ENCODE data around the gene CCL26.
"Not testable (repeated sequence)": the region's sequence is repeated elsewhere in the genome, so short reads cannot be mapped to it uniquely, and the experiment has no call there.

CCL26 gene

GRCh38 chr7:75789361-75789924, 17.4 kb upstream of the CCL26 start:
- DNase-seq: no peak

DNA sequence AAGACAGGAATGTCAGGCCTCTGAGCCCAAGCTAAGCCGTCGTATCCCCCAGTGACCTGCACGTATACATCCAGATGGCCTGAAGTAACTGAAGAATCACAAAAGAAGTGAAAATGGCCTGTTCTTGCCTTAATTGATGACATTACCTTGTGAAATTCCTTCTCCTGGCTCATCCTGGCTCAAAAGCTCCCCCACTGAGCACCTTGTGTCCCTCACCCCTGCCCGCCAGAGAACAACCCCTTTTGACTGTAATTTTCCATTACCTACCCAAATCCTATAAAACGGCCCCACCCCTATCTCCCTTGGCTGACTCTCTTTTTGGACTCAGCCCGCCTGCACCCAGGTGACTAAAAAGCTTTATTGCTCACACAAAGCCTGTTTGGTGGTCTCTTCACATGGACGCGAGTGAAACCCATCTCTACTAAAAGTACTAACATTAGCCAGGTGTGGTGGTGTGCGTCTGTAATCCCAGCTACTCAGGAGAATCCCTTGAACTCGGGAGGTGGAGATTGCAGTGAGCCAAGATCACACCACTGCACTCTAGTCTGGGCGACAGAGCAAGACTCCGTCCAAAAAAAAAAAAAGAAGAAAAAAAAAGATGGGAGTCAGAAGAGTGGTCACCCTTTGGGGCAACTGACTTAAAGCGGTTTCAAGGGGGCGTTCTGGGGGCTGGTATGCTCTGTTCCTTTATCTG, 16.3 kb upstream of the CCL26 start:
- not testable (repeated sequence) for DNase-seq

DNA sequence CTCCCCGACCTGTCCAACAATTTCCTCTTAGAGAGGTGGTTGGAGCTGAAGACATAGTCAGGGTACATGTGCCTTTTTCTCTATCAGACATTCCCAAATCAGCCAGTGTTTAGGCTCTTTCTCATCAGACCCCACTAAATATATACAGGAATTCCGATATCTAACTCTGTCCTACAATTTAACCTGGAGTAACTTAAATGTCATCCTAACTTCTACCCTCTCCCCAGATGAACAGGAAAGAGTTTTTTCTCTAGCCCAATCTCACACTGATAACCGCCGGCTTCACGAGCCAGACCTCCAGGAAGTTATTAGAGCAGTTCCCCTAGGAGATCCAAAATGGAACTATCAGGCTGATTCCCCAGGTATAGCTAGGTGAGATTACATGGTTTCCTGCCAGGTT, 11.0 kb upstream of the CCL26 start:
- DNase-seq: not testable (repeated sequence)

DNA sequence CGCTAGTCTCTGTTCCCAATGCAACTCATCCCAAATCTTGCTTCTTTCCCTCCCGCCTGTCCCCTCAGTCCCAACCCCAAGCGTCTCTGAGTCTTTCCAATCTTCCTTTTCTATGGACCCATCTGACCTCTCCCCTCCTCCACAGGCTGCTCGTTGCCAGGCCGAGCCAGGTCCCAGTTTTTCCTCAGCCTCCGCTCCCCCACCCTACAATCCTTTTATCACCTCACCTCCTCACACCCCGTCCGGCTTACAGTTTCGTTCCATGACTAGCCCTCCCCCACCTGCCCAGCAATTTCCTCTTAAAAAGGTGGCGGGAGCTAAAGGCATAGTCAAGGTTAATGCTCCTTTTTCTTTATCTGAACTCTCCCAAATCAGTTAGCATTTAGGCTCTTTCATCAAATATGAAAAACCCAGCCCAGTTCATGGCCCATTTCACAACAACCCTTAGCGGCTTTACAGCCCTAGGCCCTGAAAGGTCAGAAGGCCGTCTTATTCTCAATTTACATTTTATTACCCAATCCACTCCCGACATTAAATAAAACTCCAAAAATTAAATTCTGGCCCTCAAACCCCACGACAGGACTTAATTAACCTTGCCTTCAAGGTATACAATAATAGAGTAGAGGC, 8.7 kb upstream of the CCL26 start:
- DNase-seq: not testable (repeated sequence)

GRCh38 chr7:75779516-75779915, 7.5 kb upstream of the CCL26 start:
- DNase-seq: not testable (repeated sequence)

- DNase-seq: not testable (repeated sequence)
Measured at GRCh38 chr7:75779035-75779434, 7.0 kb upstream of the CCL26 start.

GRCh38 chr7:75776295-75776971, 4.4 kb upstream of the CCL26 start:
- DNase-seq: peak in 3 of 5 donors; percentile 6 to 87 (median 23)

- DNase-seq: not testable (repeated sequence)
Measured at GRCh38 chr7:75773958-75774357, 1.9 kb upstream of the CCL26 start.

DNA sequence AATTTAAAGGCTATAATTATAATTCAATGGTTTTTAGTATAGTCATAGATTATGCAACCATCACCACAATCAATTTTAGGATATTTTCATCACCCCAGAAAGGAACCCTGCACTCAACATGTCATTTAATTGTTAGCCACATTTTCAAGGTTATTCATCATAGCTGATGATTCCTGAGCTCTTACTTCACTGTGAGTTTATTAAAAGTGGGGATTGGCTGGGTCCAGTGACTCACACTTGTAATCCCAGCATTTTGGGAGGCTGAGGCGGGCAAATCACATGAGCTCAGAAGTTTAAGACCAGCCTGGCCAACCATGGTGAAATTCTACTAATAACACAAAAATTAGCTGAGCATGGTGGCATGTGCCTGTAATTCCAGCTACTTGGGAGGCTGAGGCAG, 787 bp downstream of the CCL26 start:
- no peak for DNase-seq

GRCh38 chr7:75762350-75762917, 9.6 kb downstream of the CCL26 start:
- DNase-seq: peak in 1 of 5 donors; percentile 28

DNA sequence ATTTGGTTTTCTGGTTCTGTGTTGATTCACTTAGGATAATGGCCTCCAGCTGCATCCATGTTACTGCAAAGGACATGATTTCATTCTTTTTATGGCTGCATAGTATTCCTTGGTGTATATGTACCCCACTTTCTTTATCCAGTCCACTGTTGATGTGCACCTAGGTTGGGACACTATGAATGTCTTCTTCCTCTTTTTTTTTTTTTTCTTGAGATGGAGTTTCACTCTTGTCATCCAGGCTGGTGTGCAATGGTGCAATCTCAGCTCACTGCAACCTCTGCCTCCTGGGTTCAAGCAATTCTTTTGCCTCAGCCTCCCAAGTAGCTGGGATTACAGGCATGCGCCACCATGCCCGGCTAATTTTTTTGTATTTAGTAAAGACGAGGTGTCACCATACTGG, 10.2 kb downstream of the CCL26 start:
- not testable (repeated sequence) for DNase-seq

GRCh38 chr7:75758491-75758890, 13.5 kb downstream of the CCL26 start:
- DNase-seq: no peak

DNA sequence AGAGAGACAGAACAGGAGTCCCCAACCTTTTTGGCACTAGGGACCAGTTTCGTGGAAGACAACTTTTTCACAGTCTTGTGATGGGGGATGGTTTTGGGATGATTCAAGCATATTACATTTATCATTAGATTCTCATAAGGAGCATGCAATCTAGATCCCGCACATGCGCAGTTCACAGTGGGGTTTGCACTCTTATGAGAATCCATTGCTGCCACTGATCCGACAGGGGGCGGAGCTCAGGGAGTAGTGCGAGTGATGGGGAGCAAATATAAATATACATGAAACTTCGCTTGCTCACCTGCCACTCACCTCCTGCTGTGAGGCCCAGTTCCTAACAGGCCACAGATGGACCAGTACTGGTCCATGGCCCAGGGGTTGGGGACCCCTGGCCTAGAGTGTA, 14.2 kb downstream of the CCL26 start:
- no peak for DNase-seq

GRCh38 chr7:75756991-75757676, 14.9 kb downstream of the CCL26 start:
- DNase-seq: no peak

DNA sequence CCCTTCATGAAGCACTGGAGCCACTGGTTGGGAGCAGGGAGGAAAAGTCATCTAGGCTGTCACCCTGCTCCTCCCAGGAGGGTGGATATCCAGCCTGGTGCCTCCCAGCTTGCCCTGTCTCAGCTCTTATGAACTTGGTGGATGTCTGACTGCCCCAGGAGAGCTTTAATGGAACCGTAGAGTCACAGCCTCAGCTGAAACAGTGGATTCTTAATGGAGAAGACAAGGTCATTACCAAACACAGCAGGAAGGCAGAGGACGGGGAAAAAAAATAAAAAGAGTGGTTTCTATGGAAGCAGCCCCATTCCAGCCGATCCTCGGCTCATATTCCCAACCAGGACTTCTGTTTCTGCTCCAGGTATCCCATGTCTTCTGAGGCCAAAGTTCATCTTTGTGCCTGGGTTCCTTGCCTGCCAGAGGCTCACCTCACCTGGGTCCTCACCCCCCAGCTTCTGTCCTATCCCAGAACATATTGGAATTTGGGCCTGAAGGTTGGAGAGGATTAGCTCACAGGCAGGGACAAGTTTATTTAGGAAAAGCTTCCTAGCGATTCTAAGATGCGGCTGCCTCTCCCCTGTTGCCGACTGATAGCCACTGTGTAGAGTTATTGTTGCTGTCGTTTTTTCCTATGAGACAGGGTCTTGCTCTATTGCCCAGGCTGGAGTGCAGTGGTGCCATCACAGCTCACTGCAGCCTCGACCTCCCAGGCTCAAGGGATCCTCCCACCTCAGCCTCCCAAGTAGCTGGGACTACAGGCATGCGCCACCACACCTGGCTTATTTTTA, 15.6 kb downstream of the CCL26 start:
- no peak for DNase-seq

- DNase-seq: no peak
Measured at GRCh38 chr7:75743455-75743859, 28.6 kb downstream of the CCL26 start.

GRCh38 chr7:75740846-75741497, 31.0 kb downstream of the CCL26 start:
- DNase-seq: no peak

- peak in 1 of 5 donors; percentile 63 for DNase-seq
Measured at GRCh38 chr7:75739796-75740672, 32.0 kb downstream of the CCL26 start.

DNA sequence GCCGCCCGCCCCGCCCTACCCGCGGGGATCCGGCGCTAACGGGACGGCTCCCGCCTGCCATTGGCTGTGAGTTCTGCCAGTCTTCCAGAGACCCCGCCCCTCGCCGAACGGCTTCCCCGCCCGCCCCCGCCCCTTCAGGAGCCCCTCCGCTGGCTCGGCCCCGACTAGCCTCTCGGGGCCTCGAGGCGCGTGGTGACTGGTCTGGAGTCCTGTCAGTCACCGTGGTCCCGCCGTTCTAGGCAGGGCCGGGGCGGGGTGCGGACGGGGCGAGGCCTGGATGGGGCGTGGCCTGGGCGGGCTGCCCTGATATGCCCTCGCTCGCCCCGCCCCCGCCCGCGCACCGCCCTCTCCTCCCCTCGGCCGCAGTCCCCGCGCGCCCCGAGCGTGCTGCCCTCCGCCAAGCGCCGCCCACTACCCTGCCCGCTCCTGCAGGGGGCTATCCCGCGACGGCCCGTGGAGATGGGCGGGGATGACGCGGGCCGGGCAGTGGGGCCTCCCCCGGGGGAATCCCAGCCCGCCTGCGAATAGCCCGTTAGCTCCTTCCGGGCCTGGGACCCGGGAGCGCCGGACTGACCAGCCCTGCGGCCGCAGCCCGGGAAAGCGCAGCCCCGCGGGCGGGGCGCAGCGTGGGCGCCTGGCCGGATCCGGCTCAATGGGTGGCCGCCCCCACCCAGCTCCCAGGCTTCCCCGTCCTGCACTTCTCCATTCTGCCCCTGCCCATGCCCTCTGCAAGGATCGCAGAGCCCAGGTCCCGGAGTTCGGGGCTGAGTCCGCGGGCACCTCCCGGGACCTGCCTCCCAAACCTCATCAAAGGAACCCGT, 32.8 kb downstream of the CCL26 start:
- peak; percentile 98 to 100 (median 100) for DNase-seq

Measured in T-helper 1 cell (primary cell).